ENCODE measurements around the gene SBK3. TPM values are rescaled to one million over a fixed set of nuclear protein-coding genes. Genes with fewer than 3 reads are reported as not detected.

SBK3 gene
- 1 to 10 TPM in 1 of 3 donors, not detected in 2; 1.3 TPM for total RNA-seq

- Histone ChIP-seq H3K27ac (peak within 1 kb of the TSS; percentile 83 to 91), H3K9me3 (no peaks in the 10 kb centered on the region), H3K4me3 (no peak within 1 kb of the TSS), H3K4me1 (peaks cover 0 to 6% of the 10 kb centered on the region in 2 donors), H3K36me3 (no peaks in the 10 kb centered on the region), H3K27me3 (no peaks in the 10 kb centered on the region)
- no peak for DNase-seq (ENCODE audit: low spot score in 2 of 2)
- TF ChIP-seq POLR2A (IDR thresholded peaks at IDR 0.05), result no peak
- no peak for TF ChIP-seq CTCF (IDR thresholded peaks at IDR 0.05)
- no peak for TF ChIP-seq POLR2AphosphoS5 (IDR thresholded peaks at IDR 0.05)
- intact Hi-C loops (cut with DNase I; ENCODE audit: low total_unique reads), result no loop called here
These were observed at the start of gene SBK3 for GRCh38 chr19:55545443-55545842. Gene SBK3 (minus strand): TSS chr19:55545543. CDS start chr19:55545543, 0 bp downstream.

GRCh38 chr19:55593096-55593772 is 47.9 kb upstream of the SBK3 start:
- no peaks in the 10 kb centered on the region for H3K9me3 ChIP-seq
- H3K36me3 ChIP-seq, result no peaks in the 10 kb centered on the region
- DNase-seq (ENCODE audit: low spot score in 2 of 2), result no peak
- H3K4me1 ChIP-seq, result no peaks in the 10 kb centered on the region
- intact Hi-C loops (cut with DNase I; ENCODE audit: low total_unique reads), result no loop called here
- H3K4me3 ChIP-seq, result no peak overlapping the region
- no peaks in the 10 kb centered on the region for H3K27me3 ChIP-seq
- TF ChIP-seq POLR2A (IDR thresholded peaks at IDR 0.05), result no peak
- no peak for TF ChIP-seq POLR2AphosphoS5 (IDR thresholded peaks at IDR 0.05)
- no peak for TF ChIP-seq CTCF (IDR thresholded peaks at IDR 0.05)
- no peak overlapping the region for H3K27ac ChIP-seq

- DNase-seq (ENCODE audit: low spot score in 2 of 2), result no peak
- Histone ChIP-seq H3K9me3 (no peaks in the 10 kb centered on the region), H3K4me3 (no peak overlapping the region), H3K27ac (no peak overlapping the region), H3K27me3 (no peaks in the 10 kb centered on the region), H3K36me3 (no peaks in the 10 kb centered on the region), H3K4me1 (no peaks in the 10 kb centered on the region)
- no peak for TF ChIP-seq CTCF (IDR thresholded peaks at IDR 0.05)
- no peak for TF ChIP-seq POLR2A (IDR thresholded peaks at IDR 0.05)
- TF ChIP-seq POLR2AphosphoS5 (IDR thresholded peaks at IDR 0.05), result no peak
- intact Hi-C loops (cut with DNase I; ENCODE audit: low total_unique reads), result no loop called here
These were observed 47.2 kb upstream of the SBK3 start for GRCh38 chr19:55592391-55593090.

GRCh38 chr19:55591555-55591954 is 46.2 kb upstream of the SBK3 start:
- H3K36me3 ChIP-seq, result no peaks in the 10 kb centered on the region
- H3K4me1 ChIP-seq, result no peaks in the 10 kb centered on the region
- intact Hi-C loops (cut with DNase I; ENCODE audit: low total_unique reads), result no loop called here
- DNase-seq (ENCODE audit: low spot score in 2 of 2), result no peak
- H3K4me3 ChIP-seq, result no peak overlapping the region
- H3K27ac ChIP-seq, result no peak overlapping the region
- no peaks in the 10 kb centered on the region for H3K27me3 ChIP-seq
- no peaks in the 10 kb centered on the region for H3K9me3 ChIP-seq
- no peak for TF ChIP-seq CTCF (IDR thresholded peaks at IDR 0.05)
- no peak for TF ChIP-seq POLR2AphosphoS5 (IDR thresholded peaks at IDR 0.05)
- TF ChIP-seq POLR2A (IDR thresholded peaks at IDR 0.05), result no peak

GRCh38 chr19:55590617-55591016 is 45.3 kb upstream of the SBK3 start:
- H3K36me3 ChIP-seq, result no peaks in the 10 kb centered on the region
- H3K4me3 ChIP-seq, result no peak overlapping the region
- intact Hi-C loops (cut with DNase I; ENCODE audit: low total_unique reads), result no loop called here
- no peaks in the 10 kb centered on the region for H3K27me3 ChIP-seq
- no peak overlapping the region for H3K27ac ChIP-seq
- no peaks in the 10 kb centered on the region for H3K4me1 ChIP-seq
- H3K9me3 ChIP-seq, result no peaks in the 10 kb centered on the region
- no peak for DNase-seq (ENCODE audit: low spot score in 2 of 2)
- TF ChIP-seq POLR2A (IDR thresholded peaks at IDR 0.05) (no peak), POLR2AphosphoS5 (IDR thresholded peaks at IDR 0.05) (no peak), CTCF (IDR thresholded peaks at IDR 0.05) (no peak)
